Activated CD8-positive, alpha-beta memory T cell treated with anti-CD3 and anti-CD28 coated beads for 1 hour (primary cell): Measurements from ENCODE around the gene PDF.
"Not testable (repeated sequence)": the region's sequence is repeated elsewhere in the genome, so short reads cannot be mapped to it uniquely, and the experiment has no call there.

Source experiments
- DNase-seq, 2 donors: peaks; one replicate each; pipeline ENCODE4 v3.0.0-alpha.2; 2020; ENCODE audit warnings: low read depth in 1 of 2; ENCODE audit errors: extremely low read depth in 1 of 2

The PDF gene

DNA sequence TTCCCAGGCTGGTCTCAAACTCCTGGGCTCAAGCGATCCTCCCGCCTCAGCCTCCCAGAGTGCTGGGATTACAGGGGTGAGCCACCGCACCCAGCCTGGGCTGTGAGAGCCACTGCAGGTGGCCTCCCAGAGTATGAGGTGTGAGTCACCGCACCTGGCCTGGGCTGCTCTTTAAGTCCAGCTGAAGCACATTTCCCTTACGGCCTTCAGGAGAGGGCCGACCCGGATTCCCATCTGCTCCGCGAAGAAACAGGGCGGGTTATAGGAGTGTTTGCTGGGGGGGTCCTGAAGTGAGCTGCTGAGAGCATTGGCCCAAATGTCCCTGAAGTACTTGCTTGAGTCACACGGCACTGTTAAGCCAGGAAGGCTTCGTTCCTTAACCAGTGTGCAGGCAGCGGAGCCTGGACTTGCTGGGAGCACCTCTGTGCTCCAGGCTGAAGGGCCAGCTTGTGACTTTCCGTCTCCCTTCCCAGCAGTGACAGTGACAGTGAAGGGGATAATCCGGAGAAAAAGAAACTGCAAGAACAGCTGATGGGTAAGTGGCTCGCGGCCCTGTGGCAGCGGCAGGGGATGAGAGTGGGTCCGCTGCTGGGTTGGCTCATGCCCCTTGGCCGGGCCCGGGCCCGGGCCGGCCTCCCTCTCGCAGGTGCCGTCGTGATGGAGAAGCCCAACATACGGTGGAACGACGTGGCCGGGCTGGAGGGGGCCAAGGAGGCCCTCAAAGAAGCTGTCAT is 12.0 kb downstream of the PDF start:
- DNase-seq: no peak

DNA sequence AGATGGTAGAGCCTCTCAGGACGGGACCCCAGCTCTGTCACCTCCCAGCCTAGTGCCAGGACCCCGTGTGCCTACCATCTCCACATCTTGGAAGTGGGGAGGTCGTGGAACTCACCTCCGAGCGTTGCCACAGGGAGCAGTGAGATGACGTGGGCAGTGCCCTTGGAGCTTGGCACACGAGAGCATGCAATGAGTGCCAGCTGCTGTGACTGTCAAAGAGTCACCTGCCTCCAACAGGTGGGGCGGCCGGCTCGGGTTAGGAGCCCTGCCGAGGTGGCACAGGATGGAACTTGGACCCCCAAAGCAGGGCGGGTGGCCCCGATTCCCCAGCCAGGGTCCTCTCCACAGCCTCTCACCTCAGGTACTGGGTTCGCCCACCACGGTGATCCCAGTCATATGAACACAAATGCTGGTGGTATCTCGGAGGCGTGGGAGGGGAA is 13.8 kb downstream of the PDF start:
- no peak for DNase-seq

DNA sequence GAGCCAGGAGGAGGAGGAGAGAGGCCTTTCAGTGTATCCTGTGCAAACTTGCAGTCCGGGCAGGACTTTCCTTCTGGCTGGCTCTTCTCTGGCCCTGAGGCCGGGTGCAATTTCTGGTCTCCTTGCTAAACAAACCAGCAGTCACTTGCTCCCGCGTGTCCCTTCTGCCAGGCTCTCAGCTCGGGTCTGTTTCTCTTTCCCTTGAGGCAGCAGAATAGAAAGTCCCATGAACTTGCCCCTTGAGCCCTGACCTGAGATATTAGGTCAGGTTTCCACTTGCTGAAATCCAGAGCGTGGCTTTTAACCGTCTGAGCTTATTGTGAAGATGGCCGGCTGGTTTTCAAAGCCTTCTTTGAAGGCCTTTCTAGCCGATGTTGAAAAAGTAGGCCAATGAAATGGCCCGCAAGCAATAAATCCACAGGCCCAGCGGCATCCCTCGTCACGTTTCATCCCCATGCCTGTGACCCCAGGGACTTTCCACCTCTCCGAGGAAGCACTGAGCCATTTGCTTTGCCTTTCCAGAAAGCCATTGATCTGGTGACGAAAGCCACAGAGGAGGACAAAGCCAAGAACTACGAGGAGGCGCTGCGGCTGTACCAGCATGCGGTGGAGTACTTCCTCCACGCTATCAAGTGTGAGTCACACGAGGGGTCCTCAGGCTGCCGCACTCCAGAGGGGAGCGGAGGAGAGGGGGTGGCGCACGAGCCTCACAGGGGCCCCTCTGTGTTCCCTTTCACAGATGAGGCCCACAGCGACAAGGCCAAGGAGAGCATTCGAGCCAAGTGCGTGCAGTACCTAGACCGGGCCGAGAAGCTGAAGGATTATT is 14.7 kb downstream of the PDF start:
- DNase-seq: no peak

- DNase-seq: no peak
These were observed 15.9 kb downstream of the PDF start for GRCh38 chr16:69314534-69314933.

DNA sequence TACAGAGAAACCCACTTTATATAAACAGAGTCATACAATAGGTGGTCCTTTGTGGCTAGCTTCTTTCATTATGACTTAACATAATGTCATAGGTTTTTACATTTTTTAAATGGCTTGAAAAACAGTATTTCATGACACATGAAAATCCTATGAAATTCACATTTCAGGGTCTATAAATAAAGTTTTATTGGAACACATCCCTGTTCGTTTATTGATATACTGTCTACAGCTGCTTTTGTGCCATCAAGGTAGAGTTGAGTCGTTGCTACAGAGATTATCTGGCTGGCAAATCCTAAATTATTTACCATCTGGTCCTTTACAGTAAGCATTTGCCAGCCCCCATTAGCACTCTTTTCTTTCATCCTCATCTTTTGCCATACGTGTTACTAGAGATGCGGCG is 16.9 kb downstream of the PDF start:
- DNase-seq: no peak

DNA sequence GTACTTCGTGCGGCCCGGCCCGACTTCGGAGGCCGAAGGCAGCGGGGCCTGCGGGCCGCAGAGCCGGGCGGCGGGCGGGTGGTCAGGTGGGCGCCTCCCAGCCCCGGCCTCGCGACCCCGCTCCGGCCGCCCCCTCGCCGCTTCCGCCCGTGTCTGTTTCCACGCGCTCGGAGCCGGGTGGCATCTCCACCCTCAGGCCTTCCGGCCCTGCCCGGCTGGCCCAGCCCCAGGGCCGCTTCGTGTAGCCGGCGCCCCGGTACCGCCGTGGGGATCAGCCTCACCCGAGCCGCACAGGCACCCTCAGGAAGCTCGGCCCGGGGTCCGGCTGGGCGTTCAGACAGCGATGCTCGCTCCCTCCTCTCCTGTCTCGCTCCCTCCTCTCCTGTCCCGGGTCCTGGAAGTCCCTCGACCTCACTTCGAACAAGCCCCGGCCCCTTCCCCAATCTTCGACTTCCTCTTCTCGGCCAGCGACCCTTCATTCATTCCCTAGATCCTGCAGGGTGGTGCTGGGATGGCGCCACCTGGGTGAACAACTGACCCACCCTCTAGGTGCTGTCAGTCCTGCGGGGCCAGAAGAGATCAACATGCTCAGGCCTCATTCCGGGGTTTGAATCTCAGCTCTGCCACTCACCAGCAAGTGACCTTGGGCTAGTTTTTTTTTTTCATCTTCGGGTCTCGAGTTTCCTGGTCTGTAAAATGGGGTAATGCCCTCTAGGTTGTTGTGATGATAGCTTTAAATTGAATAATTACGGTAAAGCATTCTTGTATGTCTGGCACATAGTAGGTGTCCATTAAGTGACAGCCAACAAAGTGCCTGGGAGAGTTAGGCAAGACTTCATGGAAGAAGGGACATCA is 18.6 kb downstream of the PDF start:
- DNase-seq: peak in 1 of 2 donors; percentile 22

DNA sequence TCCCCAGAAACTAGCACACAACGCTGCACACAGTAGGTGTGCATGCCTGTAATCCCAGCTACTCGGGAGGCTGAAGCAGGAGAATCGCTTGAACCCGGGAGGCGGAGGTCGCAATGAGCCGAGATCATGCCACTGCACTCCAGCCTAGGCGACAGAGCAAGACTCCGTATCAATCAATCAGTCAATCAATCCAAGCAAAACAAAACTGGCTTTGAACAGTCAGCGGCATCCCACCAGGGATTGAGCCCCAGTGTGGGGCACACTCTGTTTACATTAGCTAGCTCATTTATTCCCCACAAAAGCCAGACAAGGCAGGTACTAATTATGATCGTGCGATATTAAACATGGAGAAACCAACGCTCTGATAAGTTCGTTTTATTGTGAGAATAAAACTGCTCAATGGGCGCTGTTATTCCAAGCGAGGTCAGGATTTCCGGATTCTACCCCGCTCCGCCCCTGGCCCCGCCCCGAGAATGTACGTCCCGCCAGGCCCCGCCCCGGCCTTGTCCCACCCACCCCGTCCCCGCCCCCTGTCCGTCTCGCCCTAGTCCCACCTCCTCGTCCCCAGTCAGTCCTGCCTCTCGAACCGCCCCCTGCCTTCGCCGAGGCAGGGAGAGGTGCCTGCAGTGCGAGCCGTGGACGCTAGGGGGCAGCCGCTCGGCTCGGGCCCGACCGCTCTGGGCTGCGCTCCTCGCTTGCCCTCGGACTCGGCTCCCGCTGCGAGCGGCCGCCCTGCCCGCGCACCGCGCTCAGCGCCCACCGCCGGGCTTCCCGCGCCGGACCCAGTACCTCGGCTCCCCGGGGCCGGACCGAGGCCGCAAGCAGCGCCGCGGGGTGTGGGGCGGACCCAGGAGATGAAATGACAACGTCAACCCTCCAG is 19.5 kb downstream of the PDF start, which contains the start of gene VPS4A:
VPS4A (plus strand) TSS at position 698 of the 880 bp plus-strand sequence; CDS start at position 860, 162 bp downstream.
- DNase-seq: peak; percentile 90 to 97

GRCh38 chr16:69309316-69309715 is 21.1 kb downstream of the PDF start:
- no peak for DNase-seq

- DNase-seq: no peak
These were observed 22.5 kb downstream of the PDF start for GRCh38 chr16:69307856-69308255.

DNA sequence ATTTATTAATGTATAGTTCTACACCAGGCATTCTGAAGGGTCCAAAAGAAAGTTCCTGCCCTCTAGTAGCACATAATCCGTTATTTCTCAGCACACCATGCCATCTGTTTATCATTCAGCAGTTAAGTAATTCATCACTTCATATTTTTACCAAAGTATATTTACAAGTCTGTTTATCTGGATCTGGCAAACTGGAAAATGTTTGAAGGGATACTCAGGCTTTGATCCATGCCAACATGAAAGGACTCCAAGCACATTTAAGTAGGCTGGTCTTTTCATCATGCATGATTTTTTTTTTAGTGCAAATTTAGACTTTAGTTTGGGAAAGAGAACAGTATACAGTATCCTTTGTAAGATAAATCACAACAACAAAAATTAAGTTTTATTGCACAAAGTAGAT is 23.3 kb downstream of the PDF start:
- DNase-seq: no peak

DNA sequence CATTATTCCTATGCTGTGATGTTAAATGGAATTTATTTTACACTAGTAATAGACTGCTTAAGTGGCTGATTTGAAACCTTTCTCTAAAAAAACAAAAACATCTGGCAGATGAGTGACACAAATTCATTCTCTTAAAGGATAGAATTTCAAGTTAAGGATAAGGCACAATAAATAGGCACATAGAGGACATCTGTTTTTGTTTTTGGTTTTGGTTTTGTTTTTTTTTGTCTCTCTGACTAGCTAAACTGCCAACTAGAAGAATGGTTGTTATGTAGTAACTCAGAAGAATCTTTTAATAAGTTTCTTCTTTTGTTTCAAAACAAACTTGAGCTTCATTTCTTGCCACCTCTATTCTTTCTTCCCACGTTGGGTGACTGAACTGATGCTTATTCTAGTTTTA is 24.4 kb downstream of the PDF start:
- no peak for DNase-seq

DNA sequence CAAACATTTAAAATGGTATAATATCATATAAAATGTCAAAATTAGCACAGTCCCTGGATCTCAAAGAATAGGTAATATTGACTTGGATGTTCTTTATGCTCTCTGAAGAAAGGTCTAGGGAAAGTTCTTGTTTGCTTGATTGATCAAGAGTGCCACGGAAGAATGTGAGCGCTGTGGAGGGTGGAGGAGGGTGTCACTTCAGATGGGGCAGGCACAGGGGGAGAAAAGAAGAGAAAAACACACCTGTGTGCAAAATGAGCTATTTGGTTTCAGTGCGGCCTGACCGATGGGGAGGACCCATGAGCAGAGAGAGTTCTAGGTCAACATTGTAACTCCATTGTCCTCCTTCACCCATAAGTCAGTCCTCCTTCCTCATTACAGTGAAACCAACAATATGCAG is 28.1 kb downstream of the PDF start:
- DNase-seq: no peak

DNA sequence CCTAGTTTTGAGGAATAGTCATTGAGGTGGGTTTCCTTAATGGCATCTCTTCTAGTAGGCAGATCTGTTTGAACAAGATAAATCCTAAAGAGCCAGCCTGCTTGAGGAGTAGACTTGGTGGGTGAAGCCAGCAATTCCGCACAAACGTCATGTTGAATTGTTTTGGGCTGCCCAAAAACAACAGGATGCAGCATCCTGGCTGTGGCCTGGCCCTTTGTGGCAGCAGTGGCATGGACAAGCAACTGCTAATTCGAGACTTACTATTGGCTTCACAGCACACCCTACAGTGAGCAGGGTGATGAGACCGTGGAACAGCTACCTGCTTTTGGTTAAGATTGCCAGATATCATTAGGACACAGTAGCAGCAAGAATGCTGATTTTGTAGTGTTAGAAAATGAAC is 28.5 kb downstream of the PDF start:
- no peak for DNase-seq

- DNase-seq: no peak
These were observed 29.2 kb downstream of the PDF start for GRCh38 chr16:69301187-69301586.

- DNase-seq: no peak
These were observed 32.1 kb downstream of the PDF start for GRCh38 chr16:69298261-69298660.

- DNase-seq: not testable (repeated sequence)
These were observed 33.6 kb downstream of the PDF start for GRCh38 chr16:69296771-69297170.

DNA sequence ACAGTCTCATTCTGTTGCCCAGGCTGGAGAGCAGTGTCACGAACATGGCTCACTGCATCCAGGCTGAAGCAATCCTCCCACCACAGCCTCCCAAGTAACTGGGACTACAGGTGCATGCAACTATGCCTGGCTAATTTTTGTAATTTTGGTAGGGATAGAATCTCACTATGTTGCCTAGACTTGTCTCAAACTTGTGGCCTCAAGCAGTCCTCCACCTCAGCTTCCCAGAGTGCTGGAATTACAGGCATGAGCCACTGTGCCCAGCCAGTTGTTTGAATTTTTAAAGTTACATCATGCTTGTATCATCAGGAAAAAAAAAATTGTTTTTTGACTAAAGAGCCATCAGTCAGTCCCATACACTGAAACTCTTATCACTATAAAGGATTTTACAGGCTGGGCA is 36.3 kb downstream of the PDF start:
- DNase-seq: no peak

GRCh38 chr16:69293401-69293800 is 37.0 kb downstream of the PDF start:
- no peak for DNase-seq

DNA sequence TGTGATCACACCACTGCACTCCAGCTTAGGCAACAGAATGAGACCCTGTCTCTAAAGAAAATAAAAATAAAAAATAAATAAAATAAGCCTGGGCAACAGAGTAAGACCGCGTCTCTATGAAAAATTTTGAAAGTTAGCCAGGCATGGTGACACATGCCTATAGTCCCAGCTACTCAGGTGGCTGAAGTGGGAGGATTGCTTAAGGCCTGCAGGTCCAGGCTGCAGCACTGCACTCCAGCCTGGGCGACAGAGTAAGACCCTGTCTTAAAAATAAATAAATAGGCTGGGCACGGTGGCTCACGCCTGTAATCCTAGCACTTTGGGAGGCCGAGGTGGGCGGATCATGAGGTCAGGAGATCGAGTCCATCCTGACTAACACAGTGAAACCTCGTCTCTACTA is 38.7 kb downstream of the PDF start:
- DNase-seq: not testable (repeated sequence)
